Stimulated activated CD4-positive, alpha-beta T cell treated with anti-CD3 and anti-CD28 coated beads, Interleukin-12 subunit alpha, Interleukin-12 subunit beta, amount 100 ng/mL, for 24 hours (primary cell): ENCODE results near the gene PEX10.

Source experiments
- DNase-seq, 2 experiments: peaks; one replicate each; pipeline ENCODE4 v3.0.0-alpha.2; 2020; ENCODE audit warnings: low read depth in 2 of 2

The PEX10 gene

GRCh38 chr1:2388004-2388913, 24.1 kb downstream of the PEX10 start:
- no peak for DNase-seq

- no peak for DNase-seq
These were observed 25.4 kb downstream of the PEX10 start for GRCh38 chr1:2386636-2387611.

GRCh38 chr1:2385606-2386280, 26.6 kb downstream of the PEX10 start:
- DNase-seq = no peak

- no peak for DNase-seq
These were observed 27.4 kb downstream of the PEX10 start for GRCh38 chr1:2384941-2385481.

GRCh38 chr1:2384130-2384860, 28.1 kb downstream of the PEX10 start:
- DNase-seq = no peak

GRCh38 chr1:2383576-2383975, 28.8 kb downstream of the PEX10 start:
- no peak for DNase-seq

- DNase-seq = no peak
These were observed 29.6 kb downstream of the PEX10 start for GRCh38 chr1:2382621-2383361.

- peak; percentile 59 to 70 for DNase-seq
These were observed 30.4 kb downstream of the PEX10 start for GRCh38 chr1:2381741-2382620.

GRCh38 chr1:2380816-2381591, 31.4 kb downstream of the PEX10 start:
- no peak for DNase-seq

GRCh38 chr1:2379733-2380404, 32.5 kb downstream of the PEX10 start:
- DNase-seq = no peak

GRCh38 chr1:2378956-2379732, 33.2 kb downstream of the PEX10 start:
- DNase-seq = no peak

- no peak for DNase-seq
These were observed 33.9 kb downstream of the PEX10 start for GRCh38 chr1:2378441-2378851.

- no peak for DNase-seq
These were observed 34.5 kb downstream of the PEX10 start for GRCh38 chr1:2377751-2378440.

GRCh38 chr1:2376931-2377672, 35.3 kb downstream of the PEX10 start:
- no peak for DNase-seq

- no peak for DNase-seq
These were observed 36.1 kb downstream of the PEX10 start for GRCh38 chr1:2376261-2376741.

- DNase-seq = no peak
These were observed 36.5 kb downstream of the PEX10 start for GRCh38 chr1:2375923-2376260.
